Activated naive CD8-positive, alpha-beta T cell (primary cell): ENCODE measurements around the gene COBLL1.
"Not testable (repeated sequence)": the region's sequence is repeated elsewhere in the genome, so short reads cannot be mapped to it uniquely, and the experiment has no call there.

Experiments used
- H3K27ac Mint-ChIP-seq: one replicate; pipeline ENCODE4 v1.8.0; 2021; ENCODE audit warnings: mixed read lengths
- H3K27me3 Mint-ChIP-seq: one replicate; pipeline ENCODE4 v1.8.0; 2021; ENCODE audit warnings: mixed read lengths
- H3K36me3 Mint-ChIP-seq: one replicate; pipeline ENCODE4 v1.8.0; 2021; ENCODE audit warnings: mixed read lengths
- H3K4me1 Mint-ChIP-seq: one replicate; pipeline ENCODE4 v1.8.0; 2021; ENCODE audit warnings: low read depth, mixed read lengths
- H3K4me3 Mint-ChIP-seq: one replicate; pipeline ENCODE4 v1.8.0; 2021; ENCODE audit warnings: mild to moderate bottlenecking, mixed read lengths
- H3K9me3 Mint-ChIP-seq: one replicate; pipeline ENCODE4 v1.8.0; 2021; ENCODE audit warnings: low read depth, mixed read lengths

COBLL1 gene

DNA sequence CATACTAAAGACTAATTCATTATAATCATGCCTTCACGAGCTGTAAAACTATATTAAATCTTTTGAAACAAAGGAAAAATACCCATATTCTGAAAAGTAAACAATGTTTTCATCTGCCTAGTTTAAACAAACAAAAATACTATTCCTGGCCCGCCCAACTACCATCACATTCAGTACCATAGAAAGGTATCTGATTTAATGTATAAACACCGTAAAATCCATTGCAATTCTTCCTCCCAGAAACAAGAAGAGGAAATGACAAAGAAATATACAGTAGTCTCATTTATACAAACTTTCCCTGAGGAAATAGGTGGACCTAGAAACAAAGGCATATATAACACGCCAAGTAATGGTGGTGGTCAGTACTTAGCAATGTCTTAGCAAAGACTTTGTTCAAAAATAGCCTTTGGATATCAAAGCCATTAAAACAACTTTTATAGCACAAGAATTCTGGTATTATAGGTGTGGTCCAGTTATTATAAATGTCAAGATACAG, 71.2 kb downstream of the COBLL1 start:
- no peak overlapping the region for H3K4me3 Mint-ChIP-seq
- H3K27ac Mint-ChIP-seq, result no peak overlapping the region
- no peaks in the 10 kb centered on the region for H3K4me1 Mint-ChIP-seq
- H3K36me3 Mint-ChIP-seq, result no peaks in the 10 kb centered on the region
- no peaks in the 10 kb centered on the region for H3K9me3 Mint-ChIP-seq
- no peaks in the 10 kb centered on the region for H3K27me3 Mint-ChIP-seq

DNA sequence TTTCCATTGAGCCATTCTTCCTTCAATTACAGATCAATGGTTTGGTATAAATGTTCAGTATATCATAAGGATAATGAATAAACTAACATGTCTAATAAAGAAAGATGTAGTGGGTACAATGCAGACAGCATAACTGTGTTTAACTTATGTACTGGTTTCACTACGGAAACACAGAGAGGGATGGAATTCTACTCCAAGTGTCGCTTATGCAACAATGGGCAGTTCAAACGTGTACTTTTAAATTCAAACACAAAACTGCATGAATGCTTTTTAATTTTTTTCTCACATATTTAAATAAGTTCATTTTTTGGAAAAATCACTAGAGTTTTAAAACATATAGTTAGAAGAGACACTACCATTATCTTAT, 74.7 kb downstream of the COBLL1 start:
- Mint-ChIP-seq H3K36me3 (no peaks in the 10 kb centered on the region), H3K9me3 (no peaks in the 10 kb centered on the region), H3K4me3 (no peak overlapping the region), H3K27ac (no peak overlapping the region), H3K4me1 (no peaks in the 10 kb centered on the region), H3K27me3 (no peaks in the 10 kb centered on the region)

DNA sequence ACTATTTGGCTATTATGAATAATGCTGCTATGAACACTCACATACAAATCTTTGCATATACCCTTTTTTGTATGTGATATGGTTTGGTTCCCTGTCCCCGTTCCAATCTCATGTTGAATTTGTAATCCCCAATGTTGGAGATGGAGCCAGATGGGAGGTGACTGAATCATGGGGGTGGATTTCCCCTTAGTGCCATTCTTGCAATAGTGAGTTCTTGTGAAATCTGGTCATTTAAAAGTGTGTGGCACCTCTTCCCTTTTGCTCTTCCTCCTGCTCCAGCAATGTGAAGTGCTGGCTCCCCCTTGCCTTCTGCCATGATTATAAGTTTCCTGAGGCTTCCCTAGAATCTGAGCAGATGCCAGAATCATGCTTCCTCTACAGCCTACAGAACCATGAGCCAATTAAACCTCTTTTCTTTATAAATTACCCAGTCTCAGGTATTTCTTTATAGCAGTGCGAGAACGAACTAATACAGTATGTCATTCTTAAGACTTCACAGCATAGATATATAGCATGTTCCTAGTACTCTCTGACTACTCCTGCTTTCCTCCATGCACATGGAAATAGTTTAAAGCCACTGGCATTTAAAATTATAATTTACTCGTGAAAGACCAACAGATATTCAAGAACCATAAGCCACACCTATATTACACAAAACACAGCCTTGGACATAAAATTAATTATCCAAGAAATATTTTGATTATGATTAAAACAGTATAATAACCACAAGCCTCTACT, 75.2 kb downstream of the COBLL1 start:
- H3K4me3 Mint-ChIP-seq, result no peak overlapping the region
- no peaks in the 10 kb centered on the region for H3K36me3 Mint-ChIP-seq
- no peaks in the 10 kb centered on the region for H3K27me3 Mint-ChIP-seq
- H3K4me1 Mint-ChIP-seq, result no peaks in the 10 kb centered on the region
- no peaks in the 10 kb centered on the region for H3K9me3 Mint-ChIP-seq
- H3K27ac Mint-ChIP-seq, result no peak overlapping the region

DNA sequence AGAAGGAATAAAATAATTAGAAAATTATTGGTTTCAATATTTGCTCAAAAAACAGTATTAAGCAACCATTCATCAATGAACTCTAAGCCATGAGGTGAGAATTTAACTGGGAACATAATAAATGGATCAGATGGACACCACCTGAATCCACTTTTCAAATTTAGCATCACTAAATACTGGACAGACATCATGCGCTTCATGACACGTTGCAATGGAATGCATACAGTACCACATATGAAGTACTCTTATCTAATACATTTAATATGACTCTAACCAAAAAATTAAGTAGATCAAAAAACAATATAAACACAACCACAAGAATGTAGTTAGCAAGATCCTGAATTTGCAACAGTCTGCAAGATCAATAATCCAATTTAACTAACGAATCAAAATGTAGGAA, 76.6 kb downstream of the COBLL1 start:
- Mint-ChIP-seq H3K27ac (no peak overlapping the region), H3K27me3 (no peaks in the 10 kb centered on the region), H3K4me1 (no peaks in the 10 kb centered on the region), H3K9me3 (no peaks in the 10 kb centered on the region), H3K36me3 (no peaks in the 10 kb centered on the region), H3K4me3 (no peak overlapping the region)

DNA sequence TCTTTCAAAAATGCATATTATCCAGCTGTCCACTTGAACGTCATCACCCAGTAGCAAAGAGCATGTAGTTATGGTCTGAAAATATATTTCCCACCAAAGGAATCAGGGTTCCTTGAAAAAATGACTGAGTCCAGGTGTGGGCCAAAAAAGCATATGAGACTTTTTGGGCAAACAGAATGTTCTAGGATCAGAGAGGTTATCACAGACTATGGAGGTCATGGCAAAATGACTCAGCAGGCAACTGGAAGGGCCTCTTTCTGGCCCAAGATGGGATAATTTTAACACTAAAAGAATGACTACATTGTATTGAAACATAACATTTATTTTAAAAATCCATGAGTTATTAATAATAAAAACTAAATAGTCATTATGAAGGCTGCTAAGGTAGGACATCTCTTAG, 77.1 kb downstream of the COBLL1 start:
- H3K4me3 Mint-ChIP-seq, result no peak overlapping the region
- no peaks in the 10 kb centered on the region for H3K9me3 Mint-ChIP-seq
- no peaks in the 10 kb centered on the region for H3K4me1 Mint-ChIP-seq
- H3K27ac Mint-ChIP-seq, result no peak overlapping the region
- H3K36me3 Mint-ChIP-seq, result no peaks in the 10 kb centered on the region
- H3K27me3 Mint-ChIP-seq, result no peaks in the 10 kb centered on the region

DNA sequence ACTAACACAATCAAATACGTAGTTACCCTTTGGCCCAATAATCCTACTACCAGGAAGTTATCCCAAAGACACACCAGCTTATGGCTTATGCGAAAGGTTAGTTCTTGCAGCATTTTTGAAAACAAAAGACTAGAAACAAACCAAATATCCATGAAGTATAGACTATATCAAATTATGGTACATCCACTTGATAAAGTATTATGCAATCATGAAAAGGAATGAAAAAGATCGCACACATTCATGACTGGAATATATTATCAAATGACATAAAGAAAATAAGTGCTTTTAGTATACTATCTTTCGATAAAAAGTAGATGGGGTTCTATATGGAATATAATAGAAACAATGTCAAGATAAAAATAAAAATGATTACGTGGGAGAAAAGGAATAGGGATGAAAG, 78.2 kb downstream of the COBLL1 start:
- Mint-ChIP-seq H3K4me3 (no peak overlapping the region), H3K36me3 (no peaks in the 10 kb centered on the region), H3K9me3 (no peaks in the 10 kb centered on the region), H3K27me3 (no peaks in the 10 kb centered on the region), H3K27ac (no peak overlapping the region), H3K4me1 (no peaks in the 10 kb centered on the region)

DNA sequence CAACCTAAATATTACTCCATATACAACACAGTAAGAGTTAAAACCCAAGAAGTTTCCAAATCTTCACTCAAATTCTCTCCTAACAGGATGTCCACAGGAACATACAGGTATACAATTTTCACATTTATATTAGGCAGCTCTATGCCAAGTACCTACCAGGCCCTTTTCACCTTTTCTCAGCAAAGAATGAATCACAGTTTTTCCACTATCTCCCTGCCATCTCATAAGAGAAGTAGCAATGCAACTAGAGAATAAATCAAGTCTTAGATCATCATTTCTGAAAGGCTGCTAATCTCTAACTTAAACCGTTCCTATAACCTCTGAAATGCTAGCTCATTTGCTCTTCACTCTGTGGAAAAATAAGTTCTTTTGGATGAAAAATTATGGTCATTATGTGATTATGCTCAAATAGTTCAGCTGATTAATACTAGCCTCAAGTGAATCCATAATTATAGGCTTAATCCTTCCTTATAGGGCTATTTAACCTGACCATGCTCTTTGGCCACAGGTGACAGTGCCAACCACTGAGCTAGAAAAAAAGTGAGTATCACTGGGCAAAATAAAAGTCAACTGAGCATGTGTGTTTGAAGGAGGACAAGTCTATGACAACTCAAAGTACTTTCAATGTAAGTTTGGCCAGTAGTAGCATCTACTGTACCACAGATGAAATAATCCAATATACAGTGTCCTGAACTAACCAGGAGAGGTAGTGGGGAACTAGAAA, 79.7 kb downstream of the COBLL1 start:
- no peak overlapping the region for H3K4me3 Mint-ChIP-seq
- no peaks in the 10 kb centered on the region for H3K36me3 Mint-ChIP-seq
- no peaks in the 10 kb centered on the region for H3K9me3 Mint-ChIP-seq
- no peak overlapping the region for H3K27ac Mint-ChIP-seq
- H3K27me3 Mint-ChIP-seq, result no peaks in the 10 kb centered on the region
- no peaks in the 10 kb centered on the region for H3K4me1 Mint-ChIP-seq

DNA sequence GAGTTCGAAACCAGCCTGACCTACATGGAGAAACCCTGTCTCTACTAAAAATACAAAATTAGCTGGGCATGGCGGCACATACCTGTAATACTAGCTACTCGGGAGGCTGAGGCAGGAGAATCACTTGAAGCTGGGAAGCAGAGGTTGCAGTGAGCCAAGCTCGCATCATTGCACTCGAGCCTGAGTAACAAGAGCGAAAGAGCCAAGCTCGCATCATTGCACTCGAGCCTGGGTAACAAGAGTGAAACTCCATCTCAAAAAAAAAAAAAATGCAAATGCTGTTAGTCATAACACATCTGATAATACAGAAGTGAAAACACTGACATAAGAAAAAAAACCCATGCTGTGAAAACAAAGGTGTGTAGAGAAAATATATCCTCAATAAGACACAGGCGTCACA, 80.4 kb downstream of the COBLL1 start:
- H3K4me1 Mint-ChIP-seq, H3K36me3 Mint-ChIP-seq, H3K27ac Mint-ChIP-seq, H3K4me3 Mint-ChIP-seq, H3K27me3 Mint-ChIP-seq, H3K9me3 Mint-ChIP-seq: not testable (repeated sequence)

DNA sequence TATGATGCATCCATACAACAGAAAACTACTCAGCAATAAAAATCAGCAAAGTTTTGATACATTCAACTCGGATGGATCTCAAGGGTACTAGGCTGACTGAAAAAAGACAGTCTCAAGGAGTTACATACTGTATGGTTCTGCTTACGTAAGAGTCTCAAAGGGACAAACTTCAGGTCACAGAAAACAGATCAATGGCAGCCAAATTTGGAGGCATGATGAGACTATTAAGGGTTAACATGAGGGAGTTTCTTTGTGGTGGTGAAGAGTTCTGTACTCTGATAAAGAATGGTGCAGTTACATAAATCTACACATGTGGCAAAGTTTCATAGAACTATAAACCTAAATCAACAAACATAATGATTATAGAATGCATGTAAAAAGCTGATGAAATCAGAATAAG, 81.4 kb downstream of the COBLL1 start:
- Mint-ChIP-seq H3K27ac (no peak overlapping the region), H3K36me3 (no peaks in the 10 kb centered on the region), H3K27me3 (no peaks in the 10 kb centered on the region), H3K9me3 (no peaks in the 10 kb centered on the region), H3K4me3 (no peak overlapping the region), H3K4me1 (no peaks in the 10 kb centered on the region)

DNA sequence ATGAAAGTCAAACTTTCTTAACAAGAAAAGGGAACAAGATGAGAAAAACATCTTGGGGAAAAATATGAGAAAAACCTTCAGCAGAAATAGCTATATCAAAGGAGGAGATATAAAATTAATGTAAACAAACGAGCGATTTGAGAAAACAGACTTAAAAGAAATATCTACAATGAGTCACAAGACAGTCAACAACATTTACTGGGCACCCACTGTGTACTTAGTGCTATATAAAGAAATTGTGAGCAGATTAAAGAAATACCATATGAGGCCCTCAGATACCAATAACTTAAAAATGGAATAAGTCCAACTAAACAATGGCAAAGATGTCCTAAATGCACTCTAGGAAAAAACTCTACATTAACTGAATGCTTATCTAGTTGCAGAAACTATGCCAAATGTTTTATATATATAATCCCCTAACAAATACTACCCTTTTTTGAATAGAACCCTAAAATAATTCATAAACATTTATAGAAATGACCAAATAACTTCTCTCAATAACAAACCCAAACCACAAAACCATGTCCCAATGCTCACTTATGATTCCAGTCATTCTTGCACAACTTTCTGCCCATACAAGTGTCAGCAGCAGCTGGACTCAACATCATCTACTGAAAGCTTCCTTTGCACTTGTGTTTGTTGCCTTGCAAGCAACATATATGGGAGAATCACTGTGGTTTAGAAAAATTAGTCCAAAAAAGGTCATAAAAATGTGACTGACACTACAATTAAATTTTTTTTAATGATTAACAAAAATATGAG, 83.5 kb downstream of the COBLL1 start:
- H3K9me3 Mint-ChIP-seq, result no peaks in the 10 kb centered on the region
- no peaks in the 10 kb centered on the region for H3K27me3 Mint-ChIP-seq
- no peak overlapping the region for H3K27ac Mint-ChIP-seq
- H3K36me3 Mint-ChIP-seq, result no peaks in the 10 kb centered on the region
- no peaks in the 10 kb centered on the region for H3K4me1 Mint-ChIP-seq
- H3K4me3 Mint-ChIP-seq, result no peak overlapping the region

DNA sequence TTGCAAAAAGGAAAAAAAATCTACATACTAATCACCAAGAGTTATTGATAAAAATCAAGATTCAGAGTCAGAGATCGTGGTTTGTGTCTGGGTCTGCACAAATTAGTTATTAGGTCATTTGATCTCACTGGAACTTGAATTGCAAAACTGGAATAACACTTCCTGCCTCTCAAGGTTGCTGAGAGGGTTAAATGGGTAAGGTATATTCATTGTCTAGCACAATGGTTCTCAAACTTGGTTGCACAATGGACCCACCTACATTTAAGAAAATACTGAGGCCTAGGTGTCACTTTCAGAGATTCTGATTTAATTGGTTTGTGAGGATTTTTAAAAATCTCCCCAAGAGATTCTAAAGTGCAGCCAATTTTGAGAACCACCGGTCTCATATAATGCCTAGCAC, 84.8 kb downstream of the COBLL1 start:
- H3K27me3 Mint-ChIP-seq, result no peaks in the 10 kb centered on the region
- H3K4me3 Mint-ChIP-seq, result no peak overlapping the region
- H3K4me1 Mint-ChIP-seq, result no peaks in the 10 kb centered on the region
- H3K9me3 Mint-ChIP-seq, result no peaks in the 10 kb centered on the region
- no peaks in the 10 kb centered on the region for H3K36me3 Mint-ChIP-seq
- no peak overlapping the region for H3K27ac Mint-ChIP-seq

DNA sequence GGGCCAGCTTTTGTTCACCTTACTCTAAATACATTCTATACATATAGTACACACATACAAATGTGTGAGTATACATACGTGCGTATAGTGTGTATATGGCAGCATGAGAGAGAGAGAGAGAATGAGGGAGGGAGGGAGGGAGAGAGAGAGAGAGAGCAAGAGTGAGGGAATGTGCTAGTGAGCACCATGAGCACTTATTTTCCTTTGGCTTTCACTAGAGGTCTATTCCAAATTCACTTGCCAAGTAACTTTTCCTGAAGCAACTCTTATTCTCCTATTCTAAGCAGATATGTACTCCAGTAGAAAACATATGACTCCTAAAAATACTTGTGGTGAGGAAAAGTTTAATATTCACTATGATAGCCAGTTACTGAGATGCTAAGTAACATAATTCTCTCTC, 85.7 kb downstream of the COBLL1 start:
- Mint-ChIP-seq H3K27me3 (no peaks in the 10 kb centered on the region), H3K4me3 (no peak overlapping the region), H3K4me1 (no peaks in the 10 kb centered on the region), H3K36me3 (no peaks in the 10 kb centered on the region), H3K27ac (no peak overlapping the region), H3K9me3 (no peaks in the 10 kb centered on the region)

DNA sequence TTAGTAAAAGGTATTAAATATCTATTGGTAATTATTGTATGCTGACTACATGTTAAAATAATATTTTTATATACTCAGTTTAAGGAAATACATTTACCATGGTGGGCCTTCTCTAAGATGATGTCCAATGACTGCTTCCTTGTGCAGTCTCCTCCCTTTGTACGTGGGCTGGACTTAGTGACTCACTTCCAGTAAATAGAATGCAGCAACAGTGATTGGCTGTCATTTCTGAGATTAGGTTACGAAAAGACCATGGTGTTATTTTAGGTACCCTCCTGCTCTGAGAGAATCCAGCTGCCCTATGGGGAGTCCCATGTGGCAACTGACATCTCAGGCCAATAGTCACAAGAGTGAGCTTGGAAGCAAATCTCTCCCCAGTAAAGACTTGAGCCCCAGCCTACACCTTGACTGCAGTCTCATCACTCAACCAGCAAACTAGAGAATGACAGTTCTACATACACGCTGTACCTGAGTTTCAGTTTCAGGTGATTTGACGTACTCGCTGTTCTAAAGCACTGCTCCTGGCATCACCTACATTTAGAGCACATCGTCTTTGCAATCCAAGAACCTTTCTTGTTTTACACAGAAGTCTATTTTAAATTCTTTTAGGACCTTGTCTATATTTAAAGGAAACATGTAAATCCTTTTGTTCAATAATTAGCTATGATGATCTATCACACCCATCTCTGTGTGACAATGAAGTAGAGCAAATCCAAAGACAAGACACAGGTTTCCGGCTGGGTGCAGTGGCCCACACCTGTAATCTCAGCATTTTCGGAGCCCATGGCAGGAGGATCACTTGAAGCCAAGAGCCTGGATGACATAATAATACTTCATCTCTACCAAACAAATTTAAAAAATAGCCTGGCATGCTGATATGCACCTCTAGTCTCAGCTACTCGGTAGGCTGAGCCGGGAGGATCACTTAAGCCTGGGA, 87.2 kb downstream of the COBLL1 start:
- Mint-ChIP-seq H3K4me3 (no peak overlapping the region), H3K27ac (no peak overlapping the region), H3K9me3 (no peaks in the 10 kb centered on the region), H3K27me3 (no peaks in the 10 kb centered on the region), H3K4me1 (no peaks in the 10 kb centered on the region), H3K36me3 (no peaks in the 10 kb centered on the region)

DNA sequence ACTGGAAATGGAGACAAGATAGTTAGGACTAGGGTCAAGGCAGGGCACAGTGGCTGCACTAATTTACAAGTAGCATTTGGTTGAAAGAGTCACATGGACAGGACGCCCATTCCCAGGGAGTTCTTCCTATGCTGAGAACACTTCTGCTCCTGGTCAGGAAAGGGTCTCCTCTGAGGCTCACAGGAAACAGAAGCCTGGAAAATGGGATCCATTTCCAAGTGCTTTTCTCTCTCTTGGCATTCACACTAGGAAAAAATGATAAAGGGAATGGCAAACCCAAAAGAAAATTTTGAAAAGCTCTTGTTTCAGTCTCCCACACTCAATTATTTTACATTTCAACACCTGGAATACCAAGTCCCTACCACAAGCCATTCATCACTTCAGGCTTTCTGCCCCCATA, 88.7 kb downstream of the COBLL1 start:
- no peak overlapping the region for H3K27ac Mint-ChIP-seq
- no peaks in the 10 kb centered on the region for H3K4me1 Mint-ChIP-seq
- no peak overlapping the region for H3K4me3 Mint-ChIP-seq
- H3K36me3 Mint-ChIP-seq, result no peaks in the 10 kb centered on the region
- no peaks in the 10 kb centered on the region for H3K9me3 Mint-ChIP-seq
- H3K27me3 Mint-ChIP-seq, result no peaks in the 10 kb centered on the region
